Body of pancreas (tissue), 4 donors: ENCODE measurements around the gene NRG3.

Source experiments
- CTCF ChIP-seq, 7 experiments: fragments of 450-650 bp in 4 of 7; fragments of 200-600 bp in 3 of 7; sonication (generic) in 3 of 7; IDR thresholded peaks; one replicate each; pipeline ENCODE4 v1.5.1; 2016 to 2019; ENCODE audit warnings: antibody characterized with exemption in 7 of 7
- POLR2A ChIP-seq, 3 donors: fragments of 450-650 bp; IDR thresholded peaks; one replicate each; pipeline ENCODE4 v1.6.1; 2016; ENCODE audit warnings: antibody characterized with exemption in 3 of 3, mild to moderate bottlenecking in 2 of 3

GRCh38 chr10:81928119-81928518 lies 53.1 kb downstream of the NRG3 start:
- TF ChIP-seq CTCF (IDR thresholded peaks at IDR 0.05), result no peak
- TF ChIP-seq POLR2A (IDR thresholded peaks at IDR 0.05), result no peak
